Posterior vena cava (tissue), 2 donors: Measurements from ENCODE around the gene CARD19. TPM values are rescaled to one million over a fixed set of nuclear protein-coding genes. Genes with fewer than 3 reads are reported as not detected.
A peak's percentile ranks its signal among the peaks of the same experiment; 100 is the strongest.

Experiments
- DNase-seq: peaks from one replicate; pipeline ENCODE4 v3.0.0-alpha.2; 2020; ENCODE audit warnings: low spot score
- intact Hi-C, 2 donors: fragments of 100-400 bp; cut with DNase I; formaldehyde crosslinking; loops; one replicate each; pipeline versions ENCODE4 v1.14.1 to v1.14.2; 2022 to 2023
- long read RNA-seq, 2 donors: library from polyadenylated mRNA; unstranded; transcript quantifications; one replicate each; pipeline ENCODE4 v2.0.0, GENCODE V29; 2020 to 2021
- total RNA-seq, 2 donors: library from RNA; stranded (reverse); fragmentation: NEBNext Ultra II Directional; extraction: Animal tissue kit (Norgen Biotek cat#: 25700); gene quantifications; one replicate each; pipeline ENCODE4 v1.2.1, GENCODE V29; 2021
- donor health status: DM: yes; HTN: yes; CAD: no.
- donor health status: DM: yes; HTN: yes; CAD: no.

The CARD19 gene, protein sequence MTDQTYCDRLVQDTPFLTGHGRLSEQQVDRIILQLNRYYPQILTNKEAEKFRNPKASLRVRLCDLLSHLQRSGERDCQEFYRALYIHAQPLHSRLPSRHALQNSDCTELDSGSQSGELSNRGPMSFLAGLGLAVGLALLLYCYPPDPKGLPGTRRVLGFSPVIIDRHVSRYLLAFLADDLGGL
- 10 to 100 TPM; 40.8 to 43.0 TPM for total RNA-seq
- long read RNA-seq, donor 1, transcript CARD19-207 (6 exons, 759 nt) = major isoform, 7 of 23 reads
- long read RNA-seq, donor 1, transcript CARD19-206 (2 exons, 2,690 nt) = minor isoform, 5 of 23 reads
- long read RNA-seq, donor 1, transcript CARD19-201 (6 exons, 855 nt) = minor isoform, 6 of 23 reads
- long read RNA-seq, donor 1, partial matches to known transcripts = 1 of 23 reads
- long read RNA-seq, donor 1, other reads (novel, unspliced or antisense) = 3 of 23 reads
- long read RNA-seq, donor 2, transcript CARD19-207 (6 exons, 759 nt) = minor isoform, 5 of 45 reads
- long read RNA-seq, donor 2, transcript CARD19-201 (6 exons, 855 nt) = minor isoform, 10 of 45 reads
- long read RNA-seq, donor 2, transcript CARD19-206 (2 exons, 2,690 nt) = major isoform, 11 of 45 reads
- long read RNA-seq, donor 2, partial matches to known transcripts = 1 of 45 reads
- long read RNA-seq, donor 2, other reads (novel, unspliced or antisense) = 15 of 45 reads

GRCh38 chr9:93096131-93096802 is at the start of gene CARD19:
Gene CARD19 (plus strand): TSS chr9:93096217. CDS start chr9:93096346, 129 bp downstream.
- intact Hi-C loops = loop anchor here (5.0 to 10.0 kb wide), 2 partner anchors 359 to 649 kb away; partner anchors contain the start of genes FAM120A (in 1 of the 2) and FAM120AOS (in 1 of the 2)
- DNase-seq = peak; percentile 91

GRCh38 chr9:93048566-93049448 is 47.2 kb upstream of the CARD19 start:
- DNase-seq = peak; percentile 48

DNA sequence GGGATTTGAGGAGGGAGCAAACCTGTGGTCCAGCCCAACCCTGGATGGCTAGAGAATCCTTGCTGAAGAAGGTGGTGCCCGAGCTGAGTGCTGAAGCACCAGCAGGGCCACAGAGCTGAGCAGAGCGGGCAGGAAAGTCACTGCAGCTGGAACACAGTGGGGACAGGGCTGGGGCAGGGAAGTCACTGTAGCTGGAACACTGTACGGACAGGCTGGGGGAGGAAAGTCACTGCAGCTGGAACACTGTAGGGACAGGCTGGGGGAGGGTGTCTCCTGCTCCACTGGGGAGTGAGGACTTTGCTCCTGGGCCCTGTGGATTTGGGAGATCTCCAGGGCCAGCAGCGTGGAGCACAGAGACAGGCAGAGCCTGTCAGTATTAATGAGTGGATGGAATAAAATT is 46.5 kb upstream of the CARD19 start:
- peak; percentile 44 for DNase-seq
- intact Hi-C loops = no loop called here

More at GRCh38 chr9:93048566-93049448, 47.2 kb upstream of the CARD19 start:
- intact Hi-C loops = no loop called here

- intact Hi-C loops = no loop called here
- peak; percentile 13 for DNase-seq
Observed at GRCh38 chr9:93050231-93050630, 45.8 kb upstream of the CARD19 start.

GRCh38 chr9:93051680-93052089 is 44.3 kb upstream of the CARD19 start:
- peak; percentile 85 for DNase-seq
- intact Hi-C loops = no loop called here

DNA sequence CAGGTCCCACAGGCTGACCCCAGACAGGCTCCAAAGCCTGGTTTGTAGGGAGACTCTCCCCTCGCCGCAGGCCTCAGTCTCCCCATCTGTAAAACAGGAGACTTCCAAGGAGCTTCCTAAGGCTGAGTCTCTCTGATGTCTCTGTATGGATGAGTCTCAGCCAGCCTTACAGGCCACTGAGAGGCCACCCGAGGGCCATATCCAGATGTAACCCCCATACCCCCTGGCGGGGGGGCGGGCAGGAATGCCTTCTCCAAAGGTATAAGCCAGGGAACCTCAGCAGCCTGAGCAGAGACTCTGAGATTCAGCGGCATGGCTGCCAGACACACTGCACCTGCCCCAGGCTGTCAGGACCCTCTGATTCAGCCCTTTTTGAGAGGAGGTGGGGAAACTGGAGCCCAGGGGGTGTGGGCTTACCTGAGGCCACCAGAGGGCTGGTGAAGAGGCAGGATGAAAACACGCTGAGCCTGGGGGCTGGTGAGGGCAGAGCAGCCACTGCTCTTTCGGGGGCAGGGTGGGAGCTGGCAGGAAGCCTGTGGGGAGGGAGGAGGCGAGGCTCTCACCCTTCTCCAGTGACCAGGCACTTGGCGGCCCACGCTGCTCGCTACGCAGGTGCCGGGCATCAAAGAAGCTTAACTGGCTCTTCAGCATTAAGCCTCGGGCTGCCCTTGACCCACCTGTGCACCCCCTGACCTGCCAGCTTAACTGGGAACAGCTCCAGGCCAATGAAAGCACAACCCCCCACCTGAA is 43.1 kb upstream of the CARD19 start:
- intact Hi-C loops = no loop called here

GRCh38 chr9:93053781-93054331 is 42.2 kb upstream of the CARD19 start:
- intact Hi-C loops = no loop called here
- peak; percentile 2 for DNase-seq

More for the DNA sequence above, 43.1 kb upstream of the CARD19 start:
- DNase-seq = peak; percentile 76

GRCh38 chr9:93054758-93055704 is 41.0 kb upstream of the CARD19 start:
- intact Hi-C loops = no loop called here
- peak; percentile 78 for DNase-seq

DNA sequence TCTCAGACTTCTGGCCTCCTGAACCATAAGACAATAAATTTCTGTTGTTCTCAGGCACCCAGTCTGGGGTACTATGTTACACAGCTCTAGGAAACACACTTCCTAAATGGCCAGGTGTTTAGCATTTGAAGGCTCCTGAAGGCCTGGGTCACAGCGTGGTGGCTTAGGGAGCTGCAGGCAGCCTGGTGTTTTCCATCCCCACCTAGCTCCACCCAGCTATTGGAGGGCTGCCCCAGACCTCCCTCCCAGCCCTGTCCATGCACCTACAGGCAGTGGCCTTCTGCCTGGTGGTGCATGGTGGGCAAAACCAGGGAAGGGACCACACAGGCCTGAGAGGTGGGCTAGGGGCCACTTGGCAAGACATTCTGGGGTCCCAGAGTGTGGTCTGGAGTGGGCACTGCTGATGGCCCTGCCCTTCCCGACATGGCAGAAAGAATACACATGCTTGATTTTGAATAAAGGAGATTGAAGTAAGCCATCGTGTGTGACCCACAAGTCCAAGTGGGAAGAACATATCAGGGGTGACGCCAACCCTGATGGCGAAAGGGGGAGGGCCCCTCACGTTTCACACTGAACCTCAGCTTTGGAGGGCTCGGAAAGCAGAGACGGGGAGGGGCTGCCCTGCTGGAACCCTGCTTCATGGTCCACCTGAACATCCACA is 38.8 kb upstream of the CARD19 start:
- intact Hi-C loops = no loop called here
- no peak for DNase-seq

DNA sequence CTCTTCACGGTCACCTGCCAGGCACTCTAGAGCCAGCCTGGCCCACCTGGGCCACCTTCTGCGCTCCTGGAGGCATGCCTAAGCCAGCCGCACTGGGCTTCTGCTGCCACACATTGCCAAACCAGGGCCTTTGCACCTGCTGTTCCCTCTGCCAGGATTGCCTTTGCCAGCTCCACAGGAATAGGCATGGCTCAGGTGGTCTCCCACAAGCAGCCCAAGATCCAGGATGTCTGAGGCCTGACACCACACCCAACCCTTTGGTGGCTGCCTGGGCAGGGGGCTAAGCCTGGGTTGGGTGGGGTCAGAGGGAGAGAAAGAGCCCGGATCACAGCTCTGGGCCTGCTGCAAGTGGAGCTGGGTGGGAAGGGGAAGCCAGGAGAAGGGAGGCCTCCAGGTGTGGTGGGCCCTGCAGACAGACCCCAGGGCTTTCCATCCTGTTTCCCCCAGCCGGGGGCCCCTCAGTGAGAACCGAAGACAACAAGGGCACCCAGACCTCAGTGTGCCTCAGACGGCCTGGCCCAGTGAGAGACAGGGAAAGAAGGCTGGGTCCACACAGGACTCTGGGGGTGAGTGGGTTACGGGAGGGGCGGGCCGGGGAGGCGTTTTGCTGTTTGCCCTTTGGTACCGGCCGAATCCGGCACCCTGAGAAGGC is 38.2 kb upstream of the CARD19 start:
- intact Hi-C loops = no loop called here
- no peak for DNase-seq

- no peak for DNase-seq
- intact Hi-C loops = no loop called here
Observed at GRCh38 chr9:93058355-93059010, 37.5 kb upstream of the CARD19 start, which contains the start of gene SUSD3. Gene SUSD3 (plus strand): TSS chr9:93058701. CDS start chr9:93058743, 42 bp downstream.

GRCh38 chr9:93059011-93059714 is 36.9 kb upstream of the CARD19 start:
- no peak for DNase-seq
- intact Hi-C loops = no loop called here

GRCh38 chr9:93059715-93060578 is 36.1 kb upstream of the CARD19 start:
- intact Hi-C loops = no loop called here
- no peak for DNase-seq

- no peak for DNase-seq
- intact Hi-C loops = no loop called here
Observed at GRCh38 chr9:93060746-93061259, 35.2 kb upstream of the CARD19 start.
